H1 (cell line): ENCODE data around the gene CALD1.

ENCODE experiments used
- CBX8 ChIP-seq: fragments of 300-800, 300-1000 bp; sonication (generic); IDR thresholded peaks from 2 replicates; pipeline ENCODE4 v1.7.1; 2016; ENCODE audit warnings: low read depth, low read length, borderline replicate concordance
- EGR1 ChIP-seq: IDR thresholded peaks from 2 replicates; pipeline ENCODE4 v1.6.1; 2011; ENCODE audit warnings: low read depth, low read length, borderline replicate concordance
- POLR2A ChIP-seq, 2 experiments: IDR thresholded peaks; 1 replicate in 1 of 2; 2 replicates in 1 of 2; pipeline ENCODE4 v1.6.1; 2011; ENCODE audit warnings: low read depth in 2 of 2, low read length in 2 of 2, mild to moderate bottlenecking in 2 of 2; ENCODE audit errors: control extremely low read depth in 1 of 2
- POLR2AphosphoS5 ChIP-seq: IDR thresholded peaks from 2 replicates; pipeline ENCODE4 v1.6.1; 2011; ENCODE audit warnings: low read depth, low read length

GRCh38 chr7:134997214-134997885, 217.9 kb downstream of the CALD1 start:
- TF ChIP-seq CBX8: no peak
- TF ChIP-seq EGR1: no peak
- TF ChIP-seq POLR2AphosphoS5: no peak
- no peak for TF ChIP-seq POLR2A (IDR thresholded peaks at IDR 0.05; ENCODE audit: control extremely low read depth in 1 of 2, low read depth in 2 of 2, low read length in 2 of 2)
